ENCODE results near the gene HDAC4. TPM values are rescaled to one million over a fixed set of nuclear protein-coding genes. Genes with fewer than 3 reads are reported as not detected.

The HDAC4 gene
- total and polyA plus RNA-seq, 4 donors: 2.9 to 37.2 (median 4.4) TPM

DNA sequence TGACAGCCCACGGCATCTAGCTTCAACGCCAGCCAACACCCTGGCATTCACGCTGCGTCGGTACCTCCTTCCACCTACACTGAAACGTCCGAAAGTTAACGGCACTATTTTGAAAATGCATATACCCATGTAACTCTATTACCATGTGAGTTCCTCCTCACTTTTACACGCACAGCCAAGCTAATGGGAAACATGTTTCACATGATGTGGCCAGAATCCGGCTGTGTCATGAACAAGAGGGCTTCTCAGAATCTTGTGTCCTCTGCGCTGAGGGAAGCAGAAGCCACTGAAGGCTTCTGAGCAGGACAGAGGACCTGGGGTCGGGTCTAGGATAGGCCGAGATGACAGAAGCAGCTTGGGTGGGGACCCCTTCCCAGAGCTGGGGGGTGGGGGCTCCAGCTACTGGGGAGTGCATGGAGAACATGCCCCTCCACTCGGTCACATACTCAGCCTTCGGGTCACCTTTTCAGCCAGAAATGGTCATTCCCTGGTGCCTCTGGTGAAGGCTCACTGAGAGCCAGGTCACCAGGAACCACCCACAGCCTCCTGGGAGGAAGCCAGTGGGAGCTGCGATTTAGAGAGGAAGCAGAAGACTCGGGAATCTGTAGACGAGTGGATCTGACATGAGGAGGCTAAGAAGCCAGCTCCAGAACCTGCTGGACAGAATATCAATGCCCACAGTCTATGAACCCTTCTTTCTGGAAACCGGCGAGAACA, 41.5 kb downstream of the HDAC4 start:
- no peak for DNase-seq (ENCODE audit: low spot score)
- WGBS: 93% methylated on average over 20 of the region's 20 CpGs

DNA sequence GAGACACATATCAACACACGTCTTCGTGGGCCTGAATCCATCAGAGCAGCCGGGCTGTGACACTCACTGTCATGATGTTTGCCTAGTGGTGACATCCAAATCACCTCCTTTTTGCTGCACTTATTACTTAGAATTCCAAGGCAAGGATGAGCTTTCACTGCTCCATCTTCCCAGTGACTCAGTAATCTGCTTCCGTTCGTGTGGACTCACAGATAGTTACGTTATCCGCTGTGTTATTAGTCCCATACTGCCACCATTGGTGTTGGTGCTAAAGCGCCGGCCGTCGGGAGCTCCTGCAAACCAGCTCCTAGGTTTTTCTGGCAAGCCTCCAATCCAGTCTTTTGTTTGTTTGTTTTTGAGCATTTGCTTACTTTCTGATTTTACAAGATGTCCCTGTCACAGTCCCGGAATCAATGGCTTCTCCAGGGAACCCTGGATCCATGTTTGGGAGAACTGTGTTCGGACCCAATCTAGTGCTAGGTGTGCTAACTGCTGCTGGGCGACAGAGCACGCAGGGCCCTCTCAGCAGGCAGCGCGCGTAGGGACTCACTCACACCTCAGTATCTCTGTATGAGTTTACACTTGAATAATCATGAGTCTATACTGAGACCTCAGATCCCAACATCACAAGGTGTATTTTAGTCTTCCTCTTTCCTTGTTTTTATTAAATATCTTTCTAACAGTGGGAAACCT, 42.6 kb downstream of the HDAC4 start:
- WGBS: 52% methylated on average over 18 of the region's 18 CpGs
- DNase-seq (ENCODE audit: low spot score): no peak
- peak in 1 of 2 donors; percentile 25 for TF ChIP-seq HNF4A (conservative IDR thresholded peaks at IDR 0.05)
- peak; percentile 85 for TF ChIP-seq YY1 (IDR thresholded peaks at IDR 0.05)
- TF ChIP-seq JUND (IDR thresholded peaks at IDR 0.05): peak in 1 of 2 donors; percentile 33
- peak in 1 of 2 donors; percentile 25 for TF ChIP-seq RXRA (IDR thresholded peaks at IDR 0.05)
- peak; percentile 54 to 74 for TF ChIP-seq RAD21 (IDR thresholded peaks at IDR 0.05)
- no peak for TF ChIP-seq EGR1 (IDR thresholded peaks at IDR 0.05; ENCODE audit: low read depth in 2 of 2)
- TF ChIP-seq, protein P1, sequence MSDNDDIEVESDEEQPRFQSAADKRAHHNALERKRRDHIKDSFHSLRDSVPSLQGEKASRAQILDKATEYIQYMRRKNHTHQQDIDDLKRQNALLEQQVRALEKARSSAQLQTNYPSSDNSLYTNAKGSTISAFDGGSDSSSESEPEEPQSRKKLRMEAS (IDR thresholded peaks at IDR 0.05): no peak
- TF ChIP-seq, protein P2, sequence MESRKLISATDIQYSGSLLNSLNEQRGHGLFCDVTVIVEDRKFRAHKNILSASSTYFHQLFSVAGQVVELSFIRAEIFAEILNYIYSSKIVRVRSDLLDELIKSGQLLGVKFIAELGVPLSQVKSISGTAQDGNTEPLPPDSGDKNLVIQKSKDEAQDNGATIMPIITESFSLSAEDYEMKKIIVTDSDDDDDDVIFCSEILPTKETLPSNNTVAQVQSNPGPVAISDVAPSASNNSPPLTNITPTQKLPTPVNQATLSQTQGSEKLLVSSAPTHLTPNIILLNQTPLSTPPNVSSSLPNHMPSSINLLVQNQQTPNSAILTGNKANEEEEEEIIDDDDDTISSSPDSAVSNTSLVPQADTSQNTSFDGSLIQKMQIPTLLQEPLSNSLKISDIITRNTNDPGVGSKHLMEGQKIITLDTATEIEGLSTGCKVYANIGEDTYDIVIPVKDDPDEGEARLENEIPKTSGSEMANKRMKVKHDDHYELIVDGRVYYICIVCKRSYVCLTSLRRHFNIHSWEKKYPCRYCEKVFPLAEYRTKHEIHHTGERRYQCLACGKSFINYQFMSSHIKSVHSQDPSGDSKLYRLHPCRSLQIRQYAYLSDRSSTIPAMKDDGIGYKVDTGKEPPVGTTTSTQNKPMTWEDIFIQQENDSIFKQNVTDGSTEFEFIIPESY (IDR thresholded peaks at IDR 0.05): no peak

More for the DNA sequence above, 41.5 kb downstream of the HDAC4 start:
- Histone ChIP-seq H3K4me3 (ENCODE audit: low read depth in 1 of 3, low read length in 3 of 3) (no peak overlapping the region), H3K27ac (ENCODE audit: low read depth in 1 of 2, low read length in 2 of 2) (no peak overlapping the region), H3K27me3 (ENCODE audit: control insufficient read depth in 4 of 4, insufficient read depth in 4 of 4, low read length in 3 of 4) (no peaks in the 10 kb centered on the region), H3K9ac (ENCODE audit: low read depth in 1 of 2, low read length in 2 of 2) (no peak overlapping the region), H3K9me3 (ENCODE audit: control insufficient read depth in 4 of 4, low read length in 3 of 4) (no peaks in the 10 kb centered on the region), H3K36me3 (ENCODE audit: control insufficient read depth in 4 of 4, insufficient read depth in 3 of 4, low read depth in 1 of 4, low read length in 3 of 4) (no peaks in the 10 kb centered on the region), H3K4me1 (ENCODE audit: control insufficient read depth in 4 of 4, insufficient read depth in 4 of 4, low read length in 3 of 4) (peaks cover 3 to 20% (median 17%) of the 10 kb centered on the region in 4 donors)
- TF ChIP-seq SP1 (IDR thresholded peaks at IDR 0.05) (no peak), FOXA2 (IDR thresholded peaks at IDR 0.05) (no peak), HNF4G (IDR thresholded peaks at IDR 0.05) (no peak), NR2F2 (IDR thresholded peaks at IDR 0.05) (no peak), RXRA (IDR thresholded peaks at IDR 0.05) (no peak), YY1 (IDR thresholded peaks at IDR 0.05) (no peak), EGR1 (IDR thresholded peaks at IDR 0.05; ENCODE audit: low read depth in 2 of 2) (no peak)
- TF ChIP-seq, protein P3, sequence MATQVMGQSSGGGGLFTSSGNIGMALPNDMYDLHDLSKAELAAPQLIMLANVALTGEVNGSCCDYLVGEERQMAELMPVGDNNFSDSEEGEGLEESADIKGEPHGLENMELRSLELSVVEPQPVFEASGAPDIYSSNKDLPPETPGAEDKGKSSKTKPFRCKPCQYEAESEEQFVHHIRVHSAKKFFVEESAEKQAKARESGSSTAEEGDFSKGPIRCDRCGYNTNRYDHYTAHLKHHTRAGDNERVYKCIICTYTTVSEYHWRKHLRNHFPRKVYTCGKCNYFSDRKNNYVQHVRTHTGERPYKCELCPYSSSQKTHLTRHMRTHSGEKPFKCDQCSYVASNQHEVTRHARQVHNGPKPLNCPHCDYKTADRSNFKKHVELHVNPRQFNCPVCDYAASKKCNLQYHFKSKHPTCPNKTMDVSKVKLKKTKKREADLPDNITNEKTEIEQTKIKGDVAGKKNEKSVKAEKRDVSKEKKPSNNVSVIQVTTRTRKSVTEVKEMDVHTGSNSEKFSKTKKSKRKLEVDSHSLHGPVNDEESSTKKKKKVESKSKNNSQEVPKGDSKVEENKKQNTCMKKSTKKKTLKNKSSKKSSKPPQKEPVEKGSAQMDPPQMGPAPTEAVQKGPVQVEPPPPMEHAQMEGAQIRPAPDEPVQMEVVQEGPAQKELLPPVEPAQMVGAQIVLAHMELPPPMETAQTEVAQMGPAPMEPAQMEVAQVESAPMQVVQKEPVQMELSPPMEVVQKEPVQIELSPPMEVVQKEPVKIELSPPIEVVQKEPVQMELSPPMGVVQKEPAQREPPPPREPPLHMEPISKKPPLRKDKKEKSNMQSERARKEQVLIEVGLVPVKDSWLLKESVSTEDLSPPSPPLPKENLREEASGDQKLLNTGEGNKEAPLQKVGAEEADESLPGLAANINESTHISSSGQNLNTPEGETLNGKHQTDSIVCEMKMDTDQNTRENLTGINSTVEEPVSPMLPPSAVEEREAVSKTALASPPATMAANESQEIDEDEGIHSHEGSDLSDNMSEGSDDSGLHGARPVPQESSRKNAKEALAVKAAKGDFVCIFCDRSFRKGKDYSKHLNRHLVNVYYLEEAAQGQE (IDR thresholded peaks at IDR 0.05): no peak
- TF ChIP-seq, protein P4, sequence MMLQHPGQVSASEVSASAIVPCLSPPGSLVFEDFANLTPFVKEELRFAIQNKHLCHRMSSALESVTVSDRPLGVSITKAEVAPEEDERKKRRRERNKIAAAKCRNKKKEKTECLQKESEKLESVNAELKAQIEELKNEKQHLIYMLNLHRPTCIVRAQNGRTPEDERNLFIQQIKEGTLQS (IDR thresholded peaks at IDR 0.05): no peak
- TF ChIP-seq, protein P1 (IDR thresholded peaks at IDR 0.05): no peak
- TF ChIP-seq, protein P2 (IDR thresholded peaks at IDR 0.05): no peak

More for the DNA sequence above, 42.6 kb downstream of the HDAC4 start:
- Histone ChIP-seq H3K27me3 (ENCODE audit: control insufficient read depth in 4 of 4, insufficient read depth in 4 of 4, low read length in 3 of 4) (no peaks in the 10 kb centered on the region), H3K27ac (ENCODE audit: low read depth in 1 of 2, low read length in 2 of 2) (no peak overlapping the region), H3K36me3 (ENCODE audit: control insufficient read depth in 4 of 4, insufficient read depth in 3 of 4, low read depth in 1 of 4, low read length in 3 of 4) (no peaks in the 10 kb centered on the region), H3K4me3 (ENCODE audit: low read depth in 1 of 3, low read length in 3 of 3) (no peak overlapping the region), H3K9ac (ENCODE audit: low read depth in 1 of 2, low read length in 2 of 2) (no peak overlapping the region), H3K4me1 (ENCODE audit: control insufficient read depth in 4 of 4, insufficient read depth in 4 of 4, low read length in 3 of 4) (peaks cover 3 to 20% (median 17%) of the 10 kb centered on the region in 4 donors), H3K9me3 (ENCODE audit: control insufficient read depth in 4 of 4, low read length in 3 of 4) (no peaks in the 10 kb centered on the region)
